ENCODE results near the gene SLC15A1. TPM values are rescaled to one million over a fixed set of nuclear protein-coding genes. Genes with fewer than 3 reads are reported as not detected.

The SLC15A1 gene
- total and polyA plus RNA-seq, 12 donors, result 0.01 TPM; not detected in 11

DNA sequence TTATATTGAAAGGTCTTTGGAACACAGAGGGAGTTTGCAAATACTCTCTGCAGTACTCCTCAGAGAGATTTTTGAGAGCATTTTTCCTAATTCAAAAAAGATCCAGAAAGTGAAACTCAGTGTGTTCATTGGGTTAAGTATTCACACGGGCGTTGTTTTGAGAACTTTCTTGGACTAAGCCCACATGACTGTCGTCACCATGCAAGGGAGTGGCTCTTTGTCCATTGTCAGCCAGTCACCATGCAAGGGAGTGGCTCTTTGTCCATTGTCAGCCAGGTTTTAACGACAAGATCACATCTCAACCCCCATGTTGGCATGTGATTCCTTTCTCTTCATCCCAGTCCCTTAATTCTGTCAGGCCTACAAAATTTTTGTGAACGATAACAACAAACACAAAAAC lies 94.3 kb downstream of the SLC15A1 start:
- peak overlapping the region in 3 of 10 donors; percentile 15 to 37 (median 37) for H3K27ac ChIP-seq
- H3K36me3 ChIP-seq, result no peaks in the 10 kb centered on the region
- intact Hi-C loops (cut with DNase I), result loop anchor here in 4 of 10 donors (10.0 kb wide), 2 partner anchors 513 to 623 kb away; partner anchors contain the start of gene FARP1 (in 3 of the 4)
- H3K4me1 ChIP-seq, result peaks cover 0 to 16% (median 0%) of the 10 kb centered on the region in 9 donors
- H3K9me3 ChIP-seq, result no peaks in the 10 kb centered on the region
- H3K27me3 ChIP-seq, result peaks cover 0 to 3% (median 0%) of the 10 kb centered on the region in 7 donors
- H3K4me3 ChIP-seq, result no peak overlapping the region
- DNase-seq (peak in 1 of 2 donors; percentile 23), ATAC-seq (peak in 6 of 8 donors; percentile 36 to 73 (median 64))
- WGBS, 2 donors, result 41 to 48% methylated on average over 5 of the region's 5 CpGs
- TF ChIP-seq, protein P1, sequence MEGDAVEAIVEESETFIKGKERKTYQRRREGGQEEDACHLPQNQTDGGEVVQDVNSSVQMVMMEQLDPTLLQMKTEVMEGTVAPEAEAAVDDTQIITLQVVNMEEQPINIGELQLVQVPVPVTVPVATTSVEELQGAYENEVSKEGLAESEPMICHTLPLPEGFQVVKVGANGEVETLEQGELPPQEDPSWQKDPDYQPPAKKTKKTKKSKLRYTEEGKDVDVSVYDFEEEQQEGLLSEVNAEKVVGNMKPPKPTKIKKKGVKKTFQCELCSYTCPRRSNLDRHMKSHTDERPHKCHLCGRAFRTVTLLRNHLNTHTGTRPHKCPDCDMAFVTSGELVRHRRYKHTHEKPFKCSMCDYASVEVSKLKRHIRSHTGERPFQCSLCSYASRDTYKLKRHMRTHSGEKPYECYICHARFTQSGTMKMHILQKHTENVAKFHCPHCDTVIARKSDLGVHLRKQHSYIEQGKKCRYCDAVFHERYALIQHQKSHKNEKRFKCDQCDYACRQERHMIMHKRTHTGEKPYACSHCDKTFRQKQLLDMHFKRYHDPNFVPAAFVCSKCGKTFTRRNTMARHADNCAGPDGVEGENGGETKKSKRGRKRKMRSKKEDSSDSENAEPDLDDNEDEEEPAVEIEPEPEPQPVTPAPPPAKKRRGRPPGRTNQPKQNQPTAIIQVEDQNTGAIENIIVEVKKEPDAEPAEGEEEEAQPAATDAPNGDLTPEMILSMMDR (IDR thresholded peaks at IDR 0.05), result no peak

DNA sequence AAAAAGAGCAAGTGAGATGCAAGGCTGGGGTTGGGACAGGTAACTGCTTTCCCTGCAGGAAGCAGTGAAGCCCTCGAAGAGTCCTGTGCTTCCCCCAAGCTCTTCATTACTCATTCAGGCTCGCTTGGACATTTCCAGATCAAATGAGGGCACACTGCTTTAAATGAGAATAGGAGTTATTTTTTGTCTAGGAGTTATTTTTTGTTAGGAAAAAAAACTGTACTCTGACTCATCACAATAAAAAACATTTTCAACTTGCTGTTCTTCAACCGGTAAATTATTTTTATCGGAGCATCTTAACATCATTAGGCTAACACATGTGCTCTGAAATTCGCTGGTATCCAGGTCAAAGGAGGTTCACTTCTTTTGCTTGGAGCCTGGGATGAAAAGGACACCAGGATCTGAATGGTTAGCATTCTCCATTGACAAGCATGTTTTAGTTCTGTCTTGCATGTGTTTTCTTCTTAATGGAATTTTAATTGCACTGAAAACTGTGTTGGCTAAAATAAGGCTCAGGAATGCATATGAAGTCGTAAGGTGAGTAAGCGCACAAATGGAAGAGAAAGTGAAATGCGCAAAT lies 94.9 kb downstream of the SLC15A1 start:
- TF ChIP-seq, protein P1 (IDR thresholded peaks at IDR 0.05), result no peak
- H3K36me3 ChIP-seq, result no peaks in the 10 kb centered on the region
- 75 to 87% methylated on average over 8 of the region's 8 CpGs for WGBS, 2 donors
- H3K27ac ChIP-seq, result peak overlapping the region in 3 of 10 donors; percentile 15 to 37 (median 37)
- H3K27me3 ChIP-seq, result peaks cover 0 to 3% (median 0%) of the 10 kb centered on the region in 7 donors
- H3K4me1 ChIP-seq, result peaks cover 0 to 19% (median 0%) of the 10 kb centered on the region in 9 donors
- H3K4me3 ChIP-seq, result no peak overlapping the region
- intact Hi-C loops (cut with DNase I), result loop anchor here in 4 of 10 donors (10.0 kb wide), 2 partner anchors 513 to 623 kb away; partner anchors contain the start of gene FARP1 (in 3 of the 4)
- no peak for ATAC-seq
- H3K9me3 ChIP-seq, result no peaks in the 10 kb centered on the region
- DNase-seq, result no peak

DNA sequence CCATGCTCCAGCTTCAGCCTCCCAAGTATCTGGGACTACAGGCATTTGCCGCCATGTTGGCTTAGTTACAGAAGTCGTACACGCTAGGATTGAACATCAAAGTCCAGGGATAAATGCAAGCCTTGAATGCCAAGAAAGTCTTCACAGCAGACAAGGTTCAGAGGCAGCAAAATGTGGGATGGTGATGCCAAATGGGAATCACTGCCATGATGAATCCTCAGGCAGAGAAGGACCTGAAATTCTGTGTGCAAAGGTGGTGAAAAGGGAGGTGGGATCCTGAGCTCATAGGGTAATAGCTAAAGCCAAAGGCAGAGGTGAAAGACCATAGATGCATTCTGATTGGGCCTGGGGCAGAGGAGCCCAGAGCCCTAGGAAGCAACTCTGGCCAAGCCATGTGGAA lies 96.2 kb downstream of the SLC15A1 start:
- TF ChIP-seq, protein P1 (IDR thresholded peaks at IDR 0.05), result no peak
- WGBS, 2 donors, result 98 to 99% methylated on average over 3 of the region's 3 CpGs
- Histone ChIP-seq H3K27me3 (peaks cover 0 to 3% (median 0%) of the 10 kb centered on the region in 7 donors), H3K4me1 (peaks cover 0 to 19% (median 0%) of the 10 kb centered on the region in 9 donors), H3K4me3 (no peak overlapping the region), H3K36me3 (no peaks in the 10 kb centered on the region), H3K27ac (no peak overlapping the region), H3K9me3 (no peaks in the 10 kb centered on the region)
- DNase-seq (no peak), ATAC-seq (no peak)
- intact Hi-C loops (cut with DNase I), result loop anchor here in 4 of 10 donors (10.0 kb wide), 2 partner anchors 511 to 621 kb away; partner anchors contain the start of gene FARP1 (in 3 of the 4)

DNA sequence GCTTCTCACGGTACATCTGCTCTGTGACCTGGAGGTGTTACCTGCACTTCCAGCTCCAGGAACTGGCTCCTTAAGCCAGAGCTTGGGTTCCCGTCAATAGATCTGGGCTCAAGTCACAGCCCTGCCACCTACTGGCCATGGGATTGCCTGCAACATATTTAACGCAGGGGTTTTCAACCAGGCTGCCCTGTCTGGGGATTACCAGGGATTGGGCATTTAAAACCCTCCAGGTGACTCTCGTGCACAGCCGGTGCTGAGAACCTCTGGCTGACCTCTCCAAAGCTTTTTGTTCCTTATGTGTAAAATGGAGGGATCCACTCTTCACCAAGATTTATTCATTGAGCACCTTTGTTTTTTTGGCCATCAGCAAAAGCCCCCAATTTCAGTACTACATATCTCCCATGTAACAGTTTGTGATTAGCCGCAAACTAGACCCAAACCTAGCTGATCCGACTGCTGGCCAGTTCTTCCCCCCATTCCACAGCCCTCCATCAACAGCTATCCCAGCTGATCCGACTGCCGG lies 98.9 kb downstream of the SLC15A1 start:
- 27 to 28% methylated on average over 9 of the region's 9 CpGs for WGBS, 2 donors
- H3K4me1 ChIP-seq, result peaks cover 0 to 19% (median 0%) of the 10 kb centered on the region in 9 donors
- H3K27ac ChIP-seq, result no peak overlapping the region
- DNase-seq (peak; percentile 64 to 68), ATAC-seq (peak; percentile 78 to 90 (median 87))
- no peaks in the 10 kb centered on the region for H3K9me3 ChIP-seq
- H3K27me3 ChIP-seq, result peaks cover 0 to 3% (median 0%) of the 10 kb centered on the region in 7 donors
- intact Hi-C loops (cut with DNase I), result loop anchor here in 9 of 10 donors (1.0 to 10.0 kb wide), 9 partner anchors 71 to 619 kb away; partner anchors contain the start of genes FARP1 (in 3 of the 9) and STK24 (in 1 of the 9)
- no peak overlapping the region for H3K4me3 ChIP-seq
- no peaks in the 10 kb centered on the region for H3K36me3 ChIP-seq
- TF ChIP-seq, protein P1 (IDR thresholded peaks at IDR 0.05), result peak; percentile 86 to 93 (median 89)
